ENCODE data around the gene IGFL1. TPM values are rescaled to one million over a fixed set of nuclear protein-coding genes. Genes with fewer than 3 reads are reported as not detected.
"Not testable (repeated sequence)": the region's sequence is repeated elsewhere in the genome, so short reads cannot be mapped to it uniquely, and the experiment has no call there.

Gene IGFL1
- total RNA-seq, 4 donors from 2014 or later, result not detected

- intact Hi-C loops (cut with DNase I; ENCODE audit: low total_unique reads), result no loop called here
Measured at GRCh38 chr19:46195104-46195503, 34.4 kb upstream of the IGFL1 start.

DNA sequence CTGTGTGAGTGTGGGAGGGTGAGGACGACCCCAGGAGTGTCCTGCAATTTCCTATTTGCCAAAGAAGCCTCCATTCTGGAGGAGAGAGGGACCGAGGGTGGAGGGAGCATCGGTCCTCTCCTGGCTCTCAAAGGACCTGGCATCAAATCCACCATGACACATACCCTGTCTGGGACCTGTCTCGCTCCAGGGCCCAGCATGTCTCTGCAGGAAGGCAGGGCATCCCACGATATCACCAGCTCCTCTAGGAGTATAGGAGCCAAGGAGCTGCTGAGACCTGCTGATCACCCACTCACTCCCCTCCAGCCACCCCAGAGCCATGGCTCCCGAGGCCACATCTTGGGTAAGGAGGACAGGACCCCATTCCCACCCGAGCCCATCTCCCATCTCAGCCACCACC lies 33.6 kb upstream of the IGFL1 start:
- H3K9me3 ChIP-seq; H3K4me1 ChIP-seq; DNase-seq; intact Hi-C loops (cut with DNase I; ENCODE audit: low total_unique reads); H3K27ac ChIP-seq; H3K4me3 ChIP-seq; H3K36me3 ChIP-seq: not testable (repeated sequence)
- in situ Hi-C loops (cut with MboI; ENCODE audit: low pct_ligation_motif_present in 1 of 4, low pct_unique_long_range_greater_than_20kb in 1 of 4, low sequenced_read_pairs in 3 of 4), result loop anchor here in 3 of 4 donors (10.0 kb wide), 2 partner anchors 111 to 171 kb away; partner anchors contain the start of gene PGLYRP1 (in 1 of the 3)
- peaks cover 41% of the 10 kb centered on the region for H3K27me3 ChIP-seq
- WGBS, 2 donors (ENCODE audit: low coverage in 1 of 2), result 68% methylated on average over 7 of the region's 7 CpGs; no CpG with 5 or more reads in 1 of the 2 donors

More at GRCh38 chr19:46195104-46195503, 34.4 kb upstream of the IGFL1 start:
- DNase-seq, result no peak
- no peak for TF ChIP-seq POLR2A (IDR thresholded peaks at IDR 0.05)
- TF ChIP-seq, protein P1, sequence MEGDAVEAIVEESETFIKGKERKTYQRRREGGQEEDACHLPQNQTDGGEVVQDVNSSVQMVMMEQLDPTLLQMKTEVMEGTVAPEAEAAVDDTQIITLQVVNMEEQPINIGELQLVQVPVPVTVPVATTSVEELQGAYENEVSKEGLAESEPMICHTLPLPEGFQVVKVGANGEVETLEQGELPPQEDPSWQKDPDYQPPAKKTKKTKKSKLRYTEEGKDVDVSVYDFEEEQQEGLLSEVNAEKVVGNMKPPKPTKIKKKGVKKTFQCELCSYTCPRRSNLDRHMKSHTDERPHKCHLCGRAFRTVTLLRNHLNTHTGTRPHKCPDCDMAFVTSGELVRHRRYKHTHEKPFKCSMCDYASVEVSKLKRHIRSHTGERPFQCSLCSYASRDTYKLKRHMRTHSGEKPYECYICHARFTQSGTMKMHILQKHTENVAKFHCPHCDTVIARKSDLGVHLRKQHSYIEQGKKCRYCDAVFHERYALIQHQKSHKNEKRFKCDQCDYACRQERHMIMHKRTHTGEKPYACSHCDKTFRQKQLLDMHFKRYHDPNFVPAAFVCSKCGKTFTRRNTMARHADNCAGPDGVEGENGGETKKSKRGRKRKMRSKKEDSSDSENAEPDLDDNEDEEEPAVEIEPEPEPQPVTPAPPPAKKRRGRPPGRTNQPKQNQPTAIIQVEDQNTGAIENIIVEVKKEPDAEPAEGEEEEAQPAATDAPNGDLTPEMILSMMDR (IDR thresholded peaks at IDR 0.05), result no peak
- TF ChIP-seq POLR2AphosphoS5 (IDR thresholded peaks at IDR 0.05), result no peak
- no peak for TF ChIP-seq EP300 (IDR thresholded peaks at IDR 0.05; ENCODE audit: low read depth)
- Histone ChIP-seq H3K4me1 (no peaks in the 10 kb centered on the region), H3K27ac (no peak overlapping the region), H3K36me3 (no peaks in the 10 kb centered on the region), H3K9me3 (no peaks in the 10 kb centered on the region), H3K4me3 (no peak overlapping the region), H3K27me3 (peaks cover 49% of the 10 kb centered on the region)
- in situ Hi-C loops (cut with MboI; ENCODE audit: low pct_ligation_motif_present in 1 of 4, low pct_unique_long_range_greater_than_20kb in 1 of 4, low sequenced_read_pairs in 3 of 4), result loop anchor here in 3 of 4 donors (10.0 kb wide), 2 partner anchors 110 to 170 kb away; partner anchors contain the start of gene PGLYRP1 (in 1 of the 3)
- 76 to 86% methylated on average over 3 of the region's 3 CpGs for WGBS, 2 donors (ENCODE audit: low coverage in 1 of 2)

- no peak for DNase-seq
- TF ChIP-seq EP300 (IDR thresholded peaks at IDR 0.05; ENCODE audit: low read depth), result no peak
- no peak for TF ChIP-seq POLR2AphosphoS5 (IDR thresholded peaks at IDR 0.05)
- no peak for TF ChIP-seq POLR2A (IDR thresholded peaks at IDR 0.05)
- TF ChIP-seq, protein P1 (IDR thresholded peaks at IDR 0.05), result no peak
- Histone ChIP-seq H3K4me3 (no peak overlapping the region), H3K27me3 (peaks cover 34% of the 10 kb centered on the region), H3K4me1 (no peaks in the 10 kb centered on the region), H3K27ac (no peak overlapping the region), H3K9me3 (no peaks in the 10 kb centered on the region), H3K36me3 (no peaks in the 10 kb centered on the region)
- 44% methylated on average over 8 of the region's 8 CpGs; no CpG with 5 or more reads in 1 of the 2 donors for WGBS, 2 donors (ENCODE audit: low coverage in 1 of 2)
- intact Hi-C loops (cut with DNase I; ENCODE audit: low total_unique reads) (no loop called here), in situ Hi-C loops (cut with MboI; ENCODE audit: low pct_ligation_motif_present in 1 of 4, low pct_unique_long_range_greater_than_20kb in 1 of 4, low sequenced_read_pairs in 3 of 4) (loop anchor here in 3 of 4 donors (10.0 kb wide), 2 partner anchors 112 to 172 kb away; partner anchors contain the start of gene PGLYRP1 (in 1 of the 3))
Measured at GRCh38 chr19:46196410-46197124, 33.0 kb upstream of the IGFL1 start.

DNA sequence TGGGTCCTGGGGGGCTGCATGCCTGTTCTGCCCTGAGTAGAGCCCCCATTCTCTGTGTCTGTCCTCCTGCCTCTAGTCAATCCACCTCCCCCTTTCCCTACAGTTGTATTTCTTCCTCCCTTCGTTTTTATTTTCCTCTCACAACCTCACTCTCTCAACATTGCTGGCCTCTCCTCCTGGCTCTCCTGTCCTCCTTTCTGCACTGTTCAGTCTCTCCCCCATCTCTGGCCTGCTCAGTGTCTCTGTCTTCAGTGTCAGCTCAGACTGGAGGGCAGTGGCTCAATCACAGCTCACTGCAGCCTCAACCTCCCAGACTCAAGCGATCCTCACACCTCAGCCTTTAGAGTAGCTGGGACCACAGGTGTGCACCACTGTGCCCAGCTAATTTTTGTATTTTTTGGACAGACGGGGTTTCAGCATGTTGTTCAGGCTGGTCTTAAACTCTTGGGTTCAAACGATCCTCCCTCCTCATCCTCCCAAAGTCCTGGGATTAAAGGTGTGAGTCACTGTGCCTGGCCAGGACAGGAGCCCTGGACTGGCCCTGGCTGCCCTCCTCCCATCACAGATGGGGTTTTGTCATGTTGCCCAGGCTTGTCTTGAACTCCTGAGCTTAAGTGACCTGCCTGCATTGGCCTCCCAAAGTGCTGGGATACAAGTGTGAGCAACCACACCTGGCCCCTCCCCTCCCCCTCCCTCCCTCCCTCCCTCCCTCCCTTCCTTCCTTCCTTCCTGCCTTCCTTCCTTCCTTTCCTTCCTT lies 32.0 kb upstream of the IGFL1 start:
- no peak for TF ChIP-seq POLR2AphosphoS5 (IDR thresholded peaks at IDR 0.05)
- no peak for TF ChIP-seq POLR2A (IDR thresholded peaks at IDR 0.05)
- no peak for TF ChIP-seq EP300 (IDR thresholded peaks at IDR 0.05; ENCODE audit: low read depth)
- TF ChIP-seq, protein P1 (IDR thresholded peaks at IDR 0.05), result no peak
- Histone ChIP-seq H3K27ac (no peak overlapping the region), H3K4me1 (no peaks in the 10 kb centered on the region), H3K27me3 (peaks cover 26% of the 10 kb centered on the region), H3K4me3 (no peak overlapping the region), H3K36me3 (no peaks in the 10 kb centered on the region), H3K9me3 (no peaks in the 10 kb centered on the region)
- intact Hi-C loops (cut with DNase I; ENCODE audit: low total_unique reads), result no loop called here
- no peak for DNase-seq
- in situ Hi-C loops (cut with MboI; ENCODE audit: low pct_ligation_motif_present in 1 of 4, low pct_unique_long_range_greater_than_20kb in 1 of 4, low sequenced_read_pairs in 3 of 4), result loop anchor here in 3 of 4 donors (10.0 kb wide), 2 partner anchors 113 to 173 kb away; partner anchors contain the start of gene PGLYRP1 (in 1 of the 3)
- 55% methylated on average over 4 of the region's 4 CpGs; no CpG with 5 or more reads in 1 of the 2 donors for WGBS, 2 donors (ENCODE audit: low coverage in 1 of 2)

All from transverse colon (tissue), 4 donors.